Hematopoietic multipotent progenitor cell treated with erythropoietin and hydrocortisone succinate and interleukin-3 and kit ligand, for 17 days (in vitro differentiated cells): ENCODE measurements around the gene SERPING1.

Experiments
- DNase-seq: peaks from one replicate; pipeline ENCODE4 v3.0.0-alpha.2; 2015; ENCODE audit warnings: low spot score

The SERPING1 gene

DNA sequence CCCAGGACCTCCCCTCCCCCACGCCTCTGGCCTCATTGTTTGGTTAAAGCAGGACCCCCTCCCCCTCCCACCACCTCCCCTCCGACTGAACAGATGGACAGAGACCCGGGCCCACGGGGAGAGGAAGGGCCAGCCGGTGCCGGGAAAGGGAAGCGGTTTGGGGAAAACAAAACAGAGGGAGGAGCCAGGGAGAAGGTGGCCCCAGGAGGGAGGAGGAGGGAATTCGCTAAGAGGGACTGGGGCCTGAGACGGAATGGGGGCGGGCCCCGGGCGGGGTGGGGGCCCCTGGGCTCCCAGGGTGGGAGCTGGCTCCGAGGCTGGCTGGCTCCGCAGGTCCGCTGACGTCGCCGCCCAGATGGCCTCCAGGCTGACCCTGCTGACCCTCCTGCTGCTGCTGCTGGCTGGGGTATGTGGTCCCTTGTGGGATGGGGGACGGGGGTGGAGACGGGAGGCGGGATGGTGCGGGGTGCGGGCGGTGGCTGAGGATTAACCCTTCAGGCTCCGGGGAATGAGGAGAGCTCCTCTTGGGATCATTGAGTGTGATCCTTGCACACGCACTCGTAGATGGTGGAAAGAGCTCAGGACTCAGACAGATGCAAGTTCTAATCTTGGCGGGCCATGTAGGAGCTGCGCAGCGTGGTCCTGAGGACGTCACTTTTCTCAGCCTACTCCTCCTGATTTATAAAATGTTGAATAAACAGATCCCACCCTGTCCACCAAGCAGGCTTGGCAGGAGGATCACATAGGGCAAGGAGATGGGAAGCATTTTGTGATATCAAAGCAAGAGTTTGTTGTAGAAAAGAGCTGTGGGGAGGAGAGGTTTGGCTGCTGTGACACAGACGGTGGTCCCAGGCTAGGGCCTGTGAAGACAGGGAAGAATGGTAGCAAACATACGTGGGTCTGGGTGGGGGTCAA, 688 bp downstream of the SERPING1 start:
- DNase-seq = no peak

DNA sequence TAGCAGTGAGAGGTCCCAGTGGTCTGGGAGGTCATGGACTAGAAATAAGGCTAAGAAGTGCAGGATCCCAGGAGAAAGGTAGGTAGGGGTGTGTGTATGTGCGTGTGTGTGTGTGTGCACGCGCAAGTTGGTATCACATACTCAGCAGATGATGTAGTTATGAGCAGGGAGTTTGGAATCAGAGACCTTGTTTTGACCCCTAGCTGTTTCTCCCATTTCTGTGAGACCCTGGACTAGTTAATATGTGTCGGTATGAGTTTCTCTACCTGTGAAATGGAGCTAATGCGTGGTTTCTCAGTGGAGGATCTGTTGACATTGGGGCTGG, 1.3 kb downstream of the SERPING1 start:
- no peak for DNase-seq

- DNase-seq = no peak
Observed at GRCh38 chr11:57599381-57599780, 1.9 kb downstream of the SERPING1 start.

- no peak for DNase-seq
Observed at GRCh38 chr11:57601297-57601696, 3.8 kb downstream of the SERPING1 start.

GRCh38 chr11:57604296-57605027, 7.0 kb downstream of the SERPING1 start:
- DNase-seq = no peak

DNA sequence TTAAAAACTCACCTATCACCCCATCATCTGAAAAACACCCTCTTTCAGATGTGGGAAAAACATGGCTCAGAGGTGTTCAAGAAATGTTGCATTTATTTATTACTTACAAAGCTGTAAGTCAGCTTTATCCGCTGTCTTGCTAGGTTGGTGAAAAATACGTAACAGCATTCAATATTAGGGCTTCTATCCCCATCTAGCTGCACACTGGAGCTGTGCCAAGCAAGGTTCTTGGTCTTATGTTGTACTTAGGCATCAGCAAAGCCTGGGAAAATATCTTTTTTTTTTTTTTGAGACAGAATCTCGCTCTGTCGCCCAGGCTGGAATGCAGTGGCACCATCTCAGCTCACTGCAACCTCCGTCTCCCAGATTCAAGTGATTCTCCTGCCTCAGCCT, 7.5 kb downstream of the SERPING1 start:
- DNase-seq = no peak

- DNase-seq = no peak
Observed at GRCh38 chr11:57610170-57610569, 12.7 kb downstream of the SERPING1 start.

DNA sequence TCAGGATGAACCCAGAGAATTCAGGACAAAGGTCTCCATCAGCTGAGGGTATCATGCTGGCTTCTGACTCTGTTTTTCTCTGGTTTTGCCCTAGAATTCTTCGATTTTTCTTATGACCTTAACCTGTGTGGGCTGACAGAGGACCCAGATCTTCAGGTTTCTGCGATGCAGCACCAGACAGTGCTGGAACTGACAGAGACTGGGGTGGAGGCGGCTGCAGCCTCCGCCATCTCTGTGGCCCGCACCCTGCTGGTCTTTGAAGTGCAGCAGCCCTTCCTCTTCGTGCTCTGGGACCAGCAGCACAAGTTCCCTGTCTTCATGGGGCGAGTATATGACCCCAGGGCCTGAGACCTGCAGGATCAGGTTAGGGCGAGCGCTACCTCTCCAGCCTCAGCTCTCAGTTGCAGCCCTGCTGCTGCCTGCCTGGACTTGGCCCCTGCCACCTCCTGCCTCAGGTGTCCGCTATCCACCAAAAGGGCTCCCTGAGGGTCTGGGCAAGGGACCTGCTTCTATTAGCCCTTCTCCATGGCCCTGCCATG, 16.8 kb downstream of the SERPING1 start:
- DNase-seq = no peak

DNA sequence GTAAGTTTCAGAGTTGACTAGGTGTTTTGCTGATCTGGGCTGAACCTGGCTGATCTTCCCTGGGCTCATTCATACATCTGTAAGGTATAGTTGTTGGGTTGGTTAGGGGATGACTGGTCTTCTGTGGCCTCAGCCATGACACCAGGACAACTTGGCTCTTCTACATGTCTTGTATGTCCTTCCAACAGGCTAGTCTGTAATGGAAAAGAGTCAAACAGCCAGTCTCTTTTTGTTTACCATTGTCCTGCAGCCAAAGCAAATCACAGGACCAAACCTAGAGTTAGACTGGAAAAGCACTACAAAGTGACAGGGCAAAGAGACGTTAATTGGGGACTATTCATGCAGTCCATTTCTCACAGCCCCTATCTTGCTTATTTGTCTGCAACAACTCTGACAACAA, 17.8 kb downstream of the SERPING1 start:
- no peak for DNase-seq

DNA sequence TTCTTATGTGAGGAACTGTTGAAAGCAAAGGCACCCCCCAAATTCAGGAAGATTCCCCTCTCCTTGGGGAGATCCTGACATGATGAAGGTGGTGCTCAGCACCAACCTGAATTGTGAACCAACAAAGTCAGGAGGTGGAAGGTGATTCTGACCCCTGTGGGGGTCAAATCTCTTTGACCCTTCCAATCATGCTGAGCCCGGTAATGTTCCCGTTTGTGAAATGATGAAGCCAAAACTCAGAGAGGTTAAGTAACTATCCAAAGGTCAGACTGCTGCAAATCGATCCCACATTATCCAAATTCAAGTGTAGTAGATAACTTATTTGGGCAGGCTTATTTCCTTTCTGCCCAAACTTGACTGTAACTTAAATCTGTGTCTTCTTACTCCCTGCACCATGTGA, 19.1 kb downstream of the SERPING1 start:
- DNase-seq = no peak

DNA sequence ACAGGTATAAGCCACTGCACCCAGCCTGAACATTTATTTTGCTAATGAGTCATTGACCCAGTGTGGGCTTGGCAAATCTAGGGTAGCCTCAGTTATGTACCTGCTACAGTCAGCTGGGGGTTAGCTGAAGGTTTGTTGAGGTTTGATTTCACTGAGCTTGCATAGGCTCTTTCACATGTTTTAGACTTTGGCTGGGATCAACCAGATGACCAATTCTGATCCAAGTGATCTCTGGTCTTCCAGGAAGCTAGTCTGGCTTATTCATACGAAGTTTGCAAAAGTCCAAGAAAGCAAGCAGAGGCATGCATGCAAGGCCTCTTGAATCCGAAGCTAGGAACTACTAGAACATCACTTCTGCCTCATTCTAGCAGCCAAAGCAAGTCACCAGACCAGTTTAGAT, 21.0 kb downstream of the SERPING1 start:
- DNase-seq = no peak

DNA sequence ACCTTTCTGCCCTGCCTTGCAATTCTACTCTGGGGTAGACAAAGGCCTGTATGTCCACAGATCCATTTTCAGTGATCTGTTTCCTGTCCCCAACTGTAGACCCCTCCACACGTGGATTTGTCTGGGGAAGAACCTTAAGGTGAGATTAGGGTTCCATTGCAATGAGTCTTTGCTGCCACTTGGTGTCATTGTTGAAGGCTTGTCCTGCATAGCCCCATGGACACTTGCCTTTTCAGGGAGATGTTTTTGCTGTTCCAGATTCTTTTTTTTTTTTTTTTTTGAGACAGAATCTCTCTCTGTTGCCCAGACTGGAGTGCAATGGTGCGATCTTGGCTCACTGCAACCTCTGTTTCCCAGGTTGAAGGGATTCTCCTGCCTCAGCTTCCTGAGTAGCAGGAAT, 21.8 kb downstream of the SERPING1 start:
- no peak for DNase-seq

DNA sequence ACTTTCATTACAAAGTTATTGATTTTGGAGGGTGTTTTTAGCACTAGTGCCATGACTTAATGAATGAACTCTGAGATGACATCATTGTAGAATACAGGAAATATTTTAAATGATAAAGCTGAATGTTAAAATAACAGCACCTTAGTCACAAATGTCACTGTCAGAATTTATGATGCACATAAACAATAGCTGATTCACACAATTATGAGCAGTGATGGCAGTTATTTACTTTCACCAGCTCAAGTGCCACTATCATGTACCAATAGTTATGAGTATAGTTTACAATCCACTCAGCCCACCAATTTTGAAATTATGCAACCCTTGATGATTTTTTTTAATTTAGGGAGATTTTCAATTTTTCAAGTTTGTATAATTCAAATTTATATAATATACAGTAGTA, 23.0 kb downstream of the SERPING1 start:
- DNase-seq = no peak

DNA sequence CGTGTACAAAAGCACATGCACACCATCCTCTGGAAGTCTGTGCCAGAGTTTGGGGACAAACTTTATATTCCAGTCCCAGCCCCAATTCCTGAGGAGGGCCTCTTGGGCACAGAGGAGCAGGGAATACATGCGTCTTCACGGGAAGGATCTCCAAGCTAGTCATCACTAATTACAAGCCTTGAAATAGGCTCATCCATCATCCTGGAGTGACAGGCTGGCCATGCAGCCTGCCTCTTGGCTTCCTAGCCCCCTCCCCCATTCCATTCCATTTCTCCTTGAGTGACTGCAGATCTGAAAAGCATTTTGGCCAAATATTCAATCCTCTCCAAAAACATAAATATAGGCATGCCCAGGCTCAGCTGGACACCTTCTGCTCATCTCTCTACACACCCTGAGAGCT, 24.8 kb downstream of the SERPING1 start:
- no peak for DNase-seq

DNA sequence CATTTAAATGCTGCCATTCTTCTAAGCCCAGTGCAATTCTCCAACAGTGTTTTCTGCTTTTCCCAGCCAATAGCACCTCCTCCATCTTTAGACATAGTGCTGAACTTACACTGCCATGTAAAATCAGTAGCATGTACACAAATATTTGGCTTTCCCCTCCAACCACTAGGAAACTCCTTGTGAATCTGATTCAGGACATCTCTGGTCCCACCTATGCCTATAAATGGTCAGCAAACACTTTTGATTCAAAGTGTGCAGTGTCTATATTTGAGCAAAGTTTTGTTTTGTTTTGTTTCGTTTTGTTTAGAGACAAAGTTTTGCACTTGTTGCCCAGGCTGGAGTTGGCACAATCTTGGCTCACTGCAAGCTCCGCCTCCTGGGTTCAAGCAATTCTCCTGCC, 27.4 kb downstream of the SERPING1 start:
- DNase-seq = no peak

DNA sequence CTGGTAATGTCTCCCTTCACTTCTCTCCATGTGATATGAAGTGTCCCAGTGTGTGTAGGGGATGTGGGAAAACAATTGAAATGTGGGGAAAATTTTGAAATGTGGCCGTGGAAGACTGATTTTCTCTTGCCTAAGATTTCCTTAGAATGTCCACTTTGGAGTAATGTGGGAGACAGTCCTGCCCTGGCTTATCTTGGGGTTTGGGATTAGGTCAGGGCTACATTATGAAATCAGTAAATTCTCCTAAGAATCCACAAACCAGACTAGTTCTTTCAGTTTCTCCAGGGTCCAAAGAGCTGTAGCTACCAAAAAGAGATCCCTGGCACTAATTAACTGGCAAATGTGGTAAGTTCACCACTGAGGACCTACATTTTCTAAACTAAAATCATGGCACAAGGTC, 29.4 kb downstream of the SERPING1 start:
- no peak for DNase-seq

- no peak for DNase-seq
Observed at GRCh38 chr11:57630171-57630570, 32.7 kb downstream of the SERPING1 start.

GRCh38 chr11:57632116-57632515, 34.6 kb downstream of the SERPING1 start:
- no peak for DNase-seq

DNA sequence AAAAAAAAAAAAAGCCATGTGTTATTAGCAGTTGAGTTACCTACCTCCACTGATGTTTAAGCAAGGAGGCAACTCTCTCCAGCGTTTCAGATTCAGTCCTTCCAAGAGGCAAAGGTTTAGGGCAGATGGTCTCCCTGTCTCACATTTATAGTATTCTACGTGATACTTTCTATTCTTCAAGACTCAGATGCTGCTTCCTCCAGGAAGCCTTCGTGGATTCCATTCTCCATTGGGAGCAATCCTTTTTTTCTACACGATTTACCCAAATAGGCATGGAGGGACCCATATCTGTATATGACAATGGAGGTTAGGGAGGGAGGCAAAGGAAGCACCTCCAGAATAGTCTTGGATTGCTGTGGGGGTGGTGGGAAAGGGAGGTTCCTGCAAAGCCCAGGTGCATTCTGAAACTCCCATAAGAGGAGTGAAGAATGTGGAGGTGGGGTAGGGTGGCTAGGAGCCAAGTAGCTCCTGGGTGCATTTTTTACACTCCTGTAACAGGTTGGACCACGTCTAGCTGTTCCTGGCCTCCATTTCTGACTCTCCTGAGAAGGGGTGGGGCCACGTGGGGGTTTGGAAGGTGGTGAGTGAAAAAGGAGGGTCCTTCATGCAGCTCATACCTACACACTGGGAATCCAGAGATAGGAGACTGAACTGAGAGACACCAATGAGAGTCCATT, 36.0 kb downstream of the SERPING1 start:
- no peak for DNase-seq

DNA sequence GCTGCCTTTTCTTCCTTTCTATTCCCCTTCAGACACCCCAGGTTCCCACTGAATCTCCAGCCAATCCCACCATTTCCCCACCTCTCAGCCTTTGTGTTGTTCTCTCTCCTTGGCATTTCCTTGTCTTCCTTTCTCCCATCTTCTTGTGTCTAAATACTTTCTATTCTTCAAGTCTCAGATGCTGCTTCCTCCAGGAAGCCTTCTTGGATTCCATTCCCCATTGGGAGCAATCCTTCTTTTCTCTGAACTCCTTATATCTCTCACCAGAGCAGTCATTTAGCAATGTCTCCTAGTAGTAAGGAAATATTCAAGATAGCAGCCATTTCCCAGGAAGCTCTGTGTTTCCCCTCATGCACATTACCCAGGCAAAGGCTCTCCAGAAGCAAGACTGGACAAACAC, 36.8 kb downstream of the SERPING1 start:
- DNase-seq = no peak

DNA sequence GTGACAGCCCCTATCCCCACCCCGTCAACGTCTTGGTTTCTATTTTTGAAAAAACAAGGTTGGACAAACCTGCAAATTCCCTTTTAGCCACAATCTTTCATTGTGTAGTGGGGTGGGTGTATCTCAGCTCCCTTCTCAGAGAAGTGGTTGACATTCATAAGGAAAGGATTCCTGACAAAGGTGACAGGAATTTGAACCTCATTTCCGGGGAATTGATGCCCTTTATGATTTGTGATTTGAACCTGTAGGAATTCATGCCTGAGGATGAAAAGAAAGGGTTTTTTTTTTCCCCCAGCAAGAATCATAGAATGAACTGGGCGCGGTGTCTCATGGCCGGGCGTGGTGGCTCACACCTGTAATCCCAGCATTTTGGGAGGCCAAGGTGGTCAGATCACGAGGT, 37.8 kb downstream of the SERPING1 start:
- no peak for DNase-seq

DNA sequence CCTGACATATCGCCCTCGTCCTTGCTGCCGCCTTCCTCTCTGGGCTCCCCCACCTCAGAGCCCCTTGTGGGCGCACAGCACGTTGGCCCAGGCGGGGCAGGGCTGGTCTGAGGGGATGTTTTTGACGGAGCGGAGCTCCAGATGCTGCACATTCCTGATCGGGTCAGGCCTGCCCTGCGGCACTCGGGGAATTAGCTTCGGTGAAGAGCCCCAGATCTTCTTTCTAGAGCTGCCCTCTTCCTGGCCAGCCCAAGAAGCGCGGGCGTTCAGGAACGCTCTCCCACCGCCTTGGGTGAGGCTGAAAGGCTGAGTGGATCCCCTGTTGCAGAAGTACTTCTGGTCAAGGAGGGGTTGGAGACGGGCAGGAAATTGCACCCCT, 40.1 kb downstream of the SERPING1 start:
- no peak for DNase-seq
